ENCODE measurements around the gene SEMA6A. TPM values are rescaled to one million over a fixed set of nuclear protein-coding genes. Genes with fewer than 3 reads are reported as not detected.

Gene SEMA6A
- polyA plus RNA-seq, 3 donors = 0.16 TPM; not detected in 2

GRCh38 chr5:116495786-116496357, 78.8 kb downstream of the SEMA6A start:
- Histone ChIP-seq H3K9ac (ENCODE audit: insufficient read depth, low read length, poor library complexity, severe bottlenecking) (no peak overlapping the region), H3K4me3 (replicated peaks in 1 of 3; ENCODE audit: low read depth in 2 of 3, low read length in 3 of 3) (no peak overlapping the region), H3K27me3 (ENCODE audit: control insufficient read depth in 2 of 2, insufficient read depth in 2 of 2, low read length in 2 of 2) (no peaks in the 10 kb centered on the region), H3K36me3 (replicated peaks in 1 of 2; ENCODE audit: control insufficient read depth in 1 of 2, insufficient read depth in 2 of 2, low read length in 2 of 2) (no peaks in the 10 kb centered on the region), H4K20me1 (ENCODE audit: insufficient read depth, low read length) (no peaks in the 10 kb centered on the region), H3K79me2 (ENCODE audit: insufficient read depth, low read length) (no peaks in the 10 kb centered on the region), H3K27ac (ENCODE audit: low read depth in 1 of 2, low read length in 2 of 2) (no peak overlapping the region), H2AFZ (ENCODE audit: insufficient read depth, low read depth, low read length, poor library complexity, severe bottlenecking) (no peak overlapping the region), H3K4me2 (replicated peaks; ENCODE audit: extremely low read depth, low read length, poor library complexity, severe bottlenecking) (no peak overlapping the region), H3K4me1 (ENCODE audit: control insufficient read depth in 1 of 2, insufficient read depth in 2 of 2, low read length in 2 of 2) (peaks cover 3 to 6% of the 10 kb centered on the region in 2 donors), H3K9me3 (replicated peaks in 1 of 2; ENCODE audit: control insufficient read depth in 1 of 2, insufficient read depth in 1 of 2, low read length in 2 of 2) (no peaks in the 10 kb centered on the region)
- Mint-ChIP-seq H3K4me3 (no peak overlapping the region), H3K36me3 (no peaks in the 10 kb centered on the region), H3K4me1 (peaks cover 9% of the 10 kb centered on the region), H3K27ac (no peak overlapping the region), H3K9me3 (no peaks in the 10 kb centered on the region), H3K27me3 (ENCODE audit: low read depth in 3 of 3) (no peaks in the 10 kb centered on the region)
- WGBS (ENCODE audit: insufficient coverage) = 91% methylated on average over 5 of the region's 9 CpGs
- no peak for DNase-seq
- intact Hi-C loops (cut with micrococcal nuclease) = no loop called here
- TF ChIP-seq, protein P1, sequence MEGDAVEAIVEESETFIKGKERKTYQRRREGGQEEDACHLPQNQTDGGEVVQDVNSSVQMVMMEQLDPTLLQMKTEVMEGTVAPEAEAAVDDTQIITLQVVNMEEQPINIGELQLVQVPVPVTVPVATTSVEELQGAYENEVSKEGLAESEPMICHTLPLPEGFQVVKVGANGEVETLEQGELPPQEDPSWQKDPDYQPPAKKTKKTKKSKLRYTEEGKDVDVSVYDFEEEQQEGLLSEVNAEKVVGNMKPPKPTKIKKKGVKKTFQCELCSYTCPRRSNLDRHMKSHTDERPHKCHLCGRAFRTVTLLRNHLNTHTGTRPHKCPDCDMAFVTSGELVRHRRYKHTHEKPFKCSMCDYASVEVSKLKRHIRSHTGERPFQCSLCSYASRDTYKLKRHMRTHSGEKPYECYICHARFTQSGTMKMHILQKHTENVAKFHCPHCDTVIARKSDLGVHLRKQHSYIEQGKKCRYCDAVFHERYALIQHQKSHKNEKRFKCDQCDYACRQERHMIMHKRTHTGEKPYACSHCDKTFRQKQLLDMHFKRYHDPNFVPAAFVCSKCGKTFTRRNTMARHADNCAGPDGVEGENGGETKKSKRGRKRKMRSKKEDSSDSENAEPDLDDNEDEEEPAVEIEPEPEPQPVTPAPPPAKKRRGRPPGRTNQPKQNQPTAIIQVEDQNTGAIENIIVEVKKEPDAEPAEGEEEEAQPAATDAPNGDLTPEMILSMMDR (IDR thresholded peaks at IDR 0.05) = no peak

- no peak overlapping the region for H3K27ac ChIP-seq (ENCODE audit: low read depth in 1 of 2, low read length in 2 of 2)
- Mint-ChIP-seq H3K27ac (no peak overlapping the region), H3K9me3 (no peaks in the 10 kb centered on the region), H3K4me3 (no peak overlapping the region), H3K4me1 (peaks cover 9% of the 10 kb centered on the region), H3K27me3 (ENCODE audit: low read depth in 3 of 3) (no peaks in the 10 kb centered on the region), H3K36me3 (no peaks in the 10 kb centered on the region)
- H3K4me2 ChIP-seq (replicated peaks; ENCODE audit: extremely low read depth, low read length, poor library complexity, severe bottlenecking) = no peak overlapping the region
- no peaks in the 10 kb centered on the region for H3K27me3 ChIP-seq (ENCODE audit: control insufficient read depth in 2 of 2, insufficient read depth in 2 of 2, low read length in 2 of 2)
- WGBS (ENCODE audit: insufficient coverage) = 39% methylated on average over 2 of the region's 6 CpGs
- no peaks in the 10 kb centered on the region for H3K9me3 ChIP-seq (replicated peaks in 1 of 2; ENCODE audit: control insufficient read depth in 1 of 2, insufficient read depth in 1 of 2, low read length in 2 of 2)
- no peaks in the 10 kb centered on the region for H4K20me1 ChIP-seq (ENCODE audit: insufficient read depth, low read length)
- TF ChIP-seq, protein P1 (IDR thresholded peaks at IDR 0.05) = no peak
- H3K79me2 ChIP-seq (ENCODE audit: insufficient read depth, low read length) = no peaks in the 10 kb centered on the region
- H2AFZ ChIP-seq (ENCODE audit: insufficient read depth, low read depth, low read length, poor library complexity, severe bottlenecking) = no peak overlapping the region
- H3K4me1 ChIP-seq (ENCODE audit: control insufficient read depth in 1 of 2, insufficient read depth in 2 of 2, low read length in 2 of 2) = peaks cover 3 to 6% of the 10 kb centered on the region in 2 donors
- H3K36me3 ChIP-seq (replicated peaks in 1 of 2; ENCODE audit: control insufficient read depth in 1 of 2, insufficient read depth in 2 of 2, low read length in 2 of 2) = no peaks in the 10 kb centered on the region
- H3K4me3 ChIP-seq (replicated peaks in 1 of 3; ENCODE audit: low read depth in 2 of 3, low read length in 3 of 3) = no peak overlapping the region
- DNase-seq = no peak
- intact Hi-C loops (cut with micrococcal nuclease) = no loop called here
- no peak overlapping the region for H3K9ac ChIP-seq (ENCODE audit: insufficient read depth, low read length, poor library complexity, severe bottlenecking)
Measured at GRCh38 chr5:116494784-116495450, 79.7 kb downstream of the SEMA6A start.

All from CD14-positive monocyte (primary cell).